ENCODE measurements around the gene SCNM1. TPM values are rescaled to one million over a fixed set of nuclear protein-coding genes. Genes with fewer than 3 reads are reported as not detected.

Gene SCNM1
- total RNA-seq, 2 donors from 2014 or later: 26.5 to 27.0 TPM

Other genes starting within 250 kb of the SCNM1 start
- gene SETDB1, start 239.8 kb upstream of the SCNM1 start, total RNA-seq: 10 to 100 TPM; 26.4 to 26.8 TPM
- 100 to 1,000 TPM; 112 to 133 TPM for gene CERS2, start 191.3 kb upstream of the SCNM1 start, total RNA-seq
- gene ANXA9, start 183.9 kb upstream of the SCNM1 start, total RNA-seq: under 1 TPM in 1 of 2 donors, not detected in 1; 0.19 TPM
- gene MINDY1, start 159.2 kb upstream of the SCNM1 start, total RNA-seq: 10 to 100 TPM; 17.3 to 17.8 TPM
- gene PRUNE1, start 157.7 kb upstream of the SCNM1 start, total RNA-seq: 10 to 100 TPM; 15.5 to 17.4 TPM
- under 1 TPM; 0.33 to 0.93 TPM for gene BNIPL, start 129.6 kb upstream of the SCNM1 start, total RNA-seq
- gene C1orf56, start 118.4 kb upstream of the SCNM1 start, total RNA-seq: 1 to 10 TPM; 3.3 to 4.6 TPM
- 10 to 100 TPM; 65.7 to 68.2 TPM for gene CDC42SE1, start 106.5 kb upstream of the SCNM1 start, total RNA-seq
- 1 to 10 TPM; 2.0 to 3.2 TPM for gene MLLT11, start 105.7 kb upstream of the SCNM1 start, total RNA-seq
- gene GABPB2, start 95.4 kb upstream of the SCNM1 start, total RNA-seq: 10 to 100 TPM; 14.6 to 18.2 TPM
- gene SEMA6C, start 19.5 kb upstream of the SCNM1 start, total RNA-seq: 10 to 100 TPM in 1 of 2 donors, 1 to 10 TPM in 1; 6.9 to 10.1 TPM
- gene TNFAIP8L2, start 9.5 kb upstream of the SCNM1 start, total RNA-seq: 1 to 10 TPM; 3.0 to 4.2 TPM
- gene LYSMD1, start 242 bp upstream of the SCNM1 start, total RNA-seq: 1 to 10 TPM; 6.6 to 7.0 TPM
- gene TMOD4, start 9.8 kb downstream of the SCNM1 start, total RNA-seq: under 1 TPM in 1 of 2 donors, not detected in 1; 0.88 TPM
- 10 to 100 TPM; 28.4 to 38.5 TPM for gene VPS72, start 24.1 kb downstream of the SCNM1 start, total RNA-seq
- gene PIP5K1A, start 32.4 kb downstream of the SCNM1 start, total RNA-seq: 10 to 100 TPM; 39.1 to 41.9 TPM
- gene PSMD4, start 88.6 kb downstream of the SCNM1 start, total RNA-seq: 100 to 1,000 TPM; 131 to 139 TPM
- gene ZNF687, start 116.2 kb downstream of the SCNM1 start, total RNA-seq: 10 to 100 TPM; 16.7 to 17.1 TPM
- 10 to 100 TPM; 51.9 to 58.7 TPM for gene PI4KB, start 161.3 kb downstream of the SCNM1 start, total RNA-seq
- 10 to 100 TPM; 26.0 to 31.1 TPM for gene RFX5, start 181.1 kb downstream of the SCNM1 start, total RNA-seq
- gene SELENBP1, start 206.6 kb downstream of the SCNM1 start, total RNA-seq: 10 to 100 TPM; 14.9 to 50.4 TPM
- 100 to 1,000 TPM; 179 to 210 TPM for gene PSMB4, start 233.4 kb downstream of the SCNM1 start, total RNA-seq

Data from posterior vena cava (tissue), 2 donors.